Measurements from ENCODE around the gene GFM2.
"Not testable (repeated sequence)": the region's sequence is repeated elsewhere in the genome, so short reads cannot be mapped to it uniquely, and the experiment has no call there.

GFM2 gene

DNA sequence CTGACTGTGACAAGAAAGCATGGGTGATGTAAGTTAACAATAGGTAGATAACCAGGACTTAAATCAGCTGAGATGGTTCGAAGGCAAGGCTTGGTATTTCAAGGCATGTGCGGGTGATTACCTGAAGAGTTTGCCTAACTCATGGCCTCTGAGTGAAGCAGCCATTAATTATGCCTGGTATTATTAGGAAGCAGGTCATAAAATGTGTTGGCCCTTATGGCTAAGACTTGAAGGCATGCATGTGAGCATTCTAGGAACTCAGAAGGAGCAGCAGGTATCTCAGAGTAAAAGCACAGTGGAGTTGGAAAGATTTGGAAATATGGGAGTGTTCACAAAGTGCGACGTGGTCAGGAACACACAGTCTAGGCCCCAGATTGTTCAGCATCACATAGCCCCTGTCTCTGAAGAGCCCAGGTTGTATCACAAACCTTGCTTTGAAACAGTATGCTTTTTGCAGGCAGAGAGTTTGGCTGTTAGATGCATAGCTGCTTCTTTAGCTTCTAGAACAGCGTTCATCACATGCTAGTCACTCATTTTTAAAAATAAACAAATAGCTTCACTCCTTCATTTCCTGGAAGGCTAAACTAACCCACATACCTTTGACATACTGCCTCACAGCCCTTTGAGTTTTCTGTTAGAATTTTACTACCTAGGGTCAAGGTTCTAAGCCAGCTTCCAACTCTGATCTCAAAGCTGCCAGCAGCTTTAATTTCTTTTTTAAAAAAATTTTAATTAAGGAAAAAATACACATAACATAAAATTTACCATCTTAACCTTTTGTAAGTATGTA lies 79.8 kb downstream of the GFM2 start:
- no peak for DNase-seq

DNA sequence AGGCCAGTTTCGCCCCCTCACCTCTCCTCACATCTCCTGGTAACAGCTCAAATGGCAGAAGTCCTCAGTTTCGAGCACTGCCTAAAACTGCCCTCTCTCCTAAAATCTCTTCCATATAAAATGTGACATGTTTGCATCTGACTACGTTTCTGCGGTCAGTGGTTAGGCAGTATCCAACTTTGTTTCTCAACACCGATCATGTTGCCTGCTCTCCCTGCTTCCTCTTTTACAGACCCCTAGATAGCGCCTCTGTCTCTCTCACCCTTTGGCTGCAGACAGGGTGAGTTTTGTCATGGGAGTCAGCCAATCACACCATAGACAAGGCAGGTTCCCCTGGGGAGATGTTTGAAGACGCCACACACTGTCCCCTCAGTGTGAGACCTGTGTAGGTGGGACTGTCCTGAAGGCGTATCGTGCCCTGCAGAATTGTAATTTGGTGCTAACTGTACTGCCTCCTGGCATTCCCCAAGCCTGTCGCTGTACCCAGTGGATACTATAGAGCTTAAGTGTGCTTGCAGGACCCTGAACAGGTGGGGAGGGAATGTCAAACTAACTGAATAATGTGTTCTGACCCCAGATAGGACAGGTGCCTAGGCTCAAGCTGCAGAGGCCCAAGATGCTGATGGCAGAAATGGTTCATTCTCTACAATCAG lies 80.8 kb downstream of the GFM2 start:
- DNase-seq = peak; percentile 19

DNA sequence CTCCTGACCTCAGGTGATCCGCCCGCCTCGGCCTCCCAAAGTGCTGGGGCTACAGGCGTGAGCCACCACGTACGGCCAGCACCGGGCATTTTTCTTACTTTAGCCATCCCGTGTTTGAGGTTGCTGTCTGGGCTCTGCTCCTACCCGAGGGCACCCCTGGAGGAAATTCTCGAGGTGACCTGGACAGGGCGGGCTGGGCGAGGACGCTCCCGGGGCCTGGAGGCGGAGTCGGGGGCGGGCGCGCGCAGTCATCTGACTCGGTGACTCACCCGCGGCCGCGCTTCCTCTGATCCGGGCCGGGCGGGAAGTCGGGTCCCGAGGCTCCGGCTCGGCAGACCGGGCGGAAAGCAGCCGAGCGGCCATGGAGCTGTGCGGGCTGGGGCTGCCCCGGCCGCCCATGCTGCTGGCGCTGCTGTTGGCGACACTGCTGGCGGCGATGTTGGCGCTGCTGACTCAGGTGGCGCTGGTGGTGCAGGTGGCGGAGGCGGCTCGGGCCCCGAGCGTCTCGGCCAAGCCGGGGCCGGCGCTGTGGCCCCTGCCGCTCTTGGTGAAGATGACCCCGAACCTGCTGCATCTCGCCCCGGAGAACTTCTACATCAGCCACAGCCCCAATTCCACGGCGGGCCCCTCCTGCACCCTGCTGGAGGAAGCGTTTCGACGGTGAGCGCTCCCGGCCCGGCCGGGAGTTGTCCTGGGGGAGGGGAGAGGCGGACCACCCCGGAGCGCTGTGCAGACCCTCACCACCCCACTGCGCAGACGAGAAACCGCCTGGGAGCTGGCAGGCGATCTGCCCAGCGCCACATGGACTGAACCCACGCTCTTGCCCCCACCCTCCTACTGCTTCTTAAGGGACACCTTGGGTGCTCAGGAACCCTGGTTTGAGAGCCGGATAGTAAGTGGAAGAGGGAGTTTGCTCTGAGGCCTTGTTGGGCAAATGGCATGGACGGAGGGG lies 81.7 kb downstream of the GFM2 start, which contains the start of gene HEXB:
Gene HEXB, plus strand, starts transcription at position 334 of the 952 bp plus-strand sequence. Its CDS starts 28 bp downstream, at position 362.
- peak; percentile 93 for DNase-seq

DNA sequence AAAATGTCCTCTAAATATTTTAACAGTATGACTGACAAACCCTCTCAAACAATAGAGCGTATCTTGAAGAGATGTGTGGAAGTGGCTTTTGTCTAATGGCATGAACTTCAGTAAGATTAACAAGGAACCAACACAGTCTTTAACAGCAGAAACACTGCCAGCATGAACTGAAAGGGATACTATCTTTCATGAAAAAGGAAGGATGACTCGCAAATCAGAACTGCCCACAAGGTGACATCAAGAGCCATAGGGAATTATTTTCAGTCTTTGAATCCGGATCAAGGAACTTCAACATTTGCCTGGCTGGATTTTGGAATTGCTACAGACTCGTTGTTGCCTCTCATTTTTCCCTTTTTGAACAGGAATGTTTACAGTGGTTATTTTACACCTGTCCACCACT lies 87.0 kb downstream of the GFM2 start:
- DNase-seq = no peak

DNA sequence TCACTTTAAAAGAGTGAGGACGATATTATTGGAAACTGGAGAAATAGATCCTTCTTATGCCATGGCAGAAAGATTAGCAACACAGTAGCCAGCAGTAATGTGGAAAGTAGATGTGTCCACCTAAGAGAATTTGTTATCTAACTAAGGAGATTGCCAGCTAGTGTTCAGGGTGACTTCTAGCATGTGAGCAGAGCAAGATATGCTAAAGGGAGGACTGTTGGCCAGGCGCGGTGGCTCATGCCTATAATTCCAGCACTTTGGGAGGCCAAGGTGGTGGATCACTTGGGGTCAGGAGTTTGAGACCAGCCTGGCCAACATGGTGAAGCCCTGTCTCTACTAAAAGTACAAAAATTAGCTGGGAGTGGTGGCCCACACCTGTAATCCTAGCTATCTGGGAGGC lies 87.6 kb downstream of the GFM2 start:
- DNase-seq = not testable (repeated sequence)

DNA sequence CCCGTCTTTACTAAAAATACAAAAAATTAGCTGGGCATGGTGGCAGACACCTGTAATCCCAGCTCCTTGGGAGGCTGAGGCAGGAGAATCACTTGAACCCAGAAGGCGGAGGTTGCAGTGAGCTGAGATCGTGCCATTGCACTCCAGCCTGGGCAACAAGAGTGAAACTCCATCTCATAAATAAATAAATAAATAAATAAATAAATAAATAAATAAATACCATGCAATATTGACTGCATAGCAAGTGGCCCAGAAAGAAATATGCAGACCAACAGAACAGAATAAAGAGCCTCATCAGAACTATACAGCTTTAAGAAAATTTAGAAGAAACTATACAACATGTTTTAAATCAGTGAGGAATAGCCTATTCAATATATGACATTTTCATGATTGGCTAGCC lies 88.8 kb downstream of the GFM2 start:
- not testable (repeated sequence) for DNase-seq

DNA sequence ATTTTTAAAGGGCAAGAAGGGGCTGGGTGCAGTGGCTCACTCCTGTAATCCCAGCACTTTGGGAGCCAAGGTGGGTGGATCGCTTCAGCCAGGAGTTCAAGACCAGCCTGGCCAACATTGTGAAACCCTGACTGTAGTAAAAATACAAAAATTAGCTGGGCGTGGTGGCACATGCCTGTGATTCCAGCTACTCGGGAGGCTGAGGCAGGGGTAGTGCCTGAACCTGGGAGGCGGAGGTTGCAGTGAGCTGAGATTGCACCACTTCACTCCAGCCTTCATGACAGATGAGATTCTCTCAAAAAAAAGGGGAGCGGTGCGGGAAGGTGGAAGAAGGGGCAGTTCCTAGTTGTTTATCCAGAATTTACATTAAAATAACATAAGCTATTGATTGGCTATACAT lies 90.5 kb downstream of the GFM2 start:
- DNase-seq = not testable (repeated sequence)

DNA sequence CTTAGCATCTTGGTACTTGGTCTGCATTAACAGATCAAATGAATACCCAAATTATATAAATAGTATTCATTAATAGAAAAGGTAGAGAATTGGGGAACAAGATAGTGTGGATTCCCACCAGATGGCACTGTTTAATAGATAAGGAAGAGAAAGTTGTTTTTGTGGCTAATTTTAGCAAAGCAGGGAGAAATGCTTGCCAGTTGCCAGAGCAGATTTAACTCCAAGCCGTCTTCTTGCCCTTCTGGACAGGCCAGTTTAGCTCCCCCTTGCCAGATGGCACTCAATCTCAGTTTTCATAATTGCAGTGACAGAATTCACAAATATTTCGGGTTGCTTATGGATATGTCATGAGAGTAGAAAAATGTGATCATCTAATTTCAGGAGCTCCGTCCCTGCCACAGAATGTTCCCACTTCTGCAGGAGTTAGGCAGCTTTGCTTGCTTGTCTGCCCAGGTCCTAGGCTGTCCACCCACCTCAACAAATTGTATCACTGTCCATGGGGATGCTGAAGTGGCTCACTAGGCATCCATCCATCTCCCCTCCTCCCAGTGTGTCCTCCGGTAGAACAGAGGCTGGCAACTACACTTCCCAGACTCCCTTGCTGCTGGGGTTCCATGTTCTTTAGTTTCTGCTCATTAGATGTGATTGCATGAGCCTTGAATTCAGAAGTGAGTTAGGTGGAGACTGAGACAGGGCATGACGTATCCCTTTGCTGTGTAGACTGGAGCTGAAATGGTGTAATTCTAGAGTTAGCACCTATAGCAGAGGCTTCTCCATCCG lies 93.7 kb downstream of the GFM2 start:
- DNase-seq = no peak

DNA sequence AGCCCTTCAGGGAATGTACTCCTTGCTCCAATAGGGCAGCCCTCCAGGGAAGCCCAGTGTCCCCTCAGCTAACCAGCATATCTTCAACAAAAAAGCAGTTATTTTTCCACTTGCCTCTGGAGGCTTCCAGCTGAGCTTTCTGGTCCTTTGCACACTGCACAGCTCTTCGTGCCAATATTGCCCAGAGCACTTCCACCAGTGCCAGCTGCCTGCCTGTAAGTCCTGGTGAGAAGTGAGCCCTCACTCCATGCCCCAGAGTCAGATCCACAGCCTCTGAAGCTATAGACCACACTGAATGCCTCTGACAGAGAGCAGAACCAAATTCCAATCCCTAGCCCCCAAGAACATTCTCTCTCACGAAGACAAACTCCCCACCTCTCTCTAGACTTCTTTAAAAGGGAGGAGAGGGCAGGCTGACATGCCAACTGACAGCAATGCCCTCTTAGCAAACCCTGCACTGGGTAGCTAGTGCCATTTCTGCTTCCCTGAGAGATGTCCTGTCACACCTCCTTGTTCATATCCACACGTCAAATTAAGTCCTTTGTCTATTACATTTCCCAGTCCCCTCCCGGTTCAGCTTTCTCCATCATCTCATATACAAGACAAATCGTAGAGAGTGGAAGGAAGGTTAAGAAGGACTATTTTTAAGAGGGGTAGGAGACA lies 94.6 kb downstream of the GFM2 start:
- DNase-seq = no peak

All from CD4-positive, alpha-beta T cell treated with Interleukin-17A for 4 hours (primary cell).